HG03045 (cell line): ENCODE results near the gene EFHD2.
"Not testable (repeated sequence)": the region's sequence is repeated elsewhere in the genome, so short reads cannot be mapped to it uniquely, and the experiment has no call there.

Experiments
- ATAC-seq: cut with Tn5 transposase; IDR thresholded peaks from one replicate; pipeline ENCODE4 v1.9.1; 2021; ENCODE audit warnings: mild to moderate bottlenecking, moderate library complexity; ENCODE audit not compliant: unreplicated experiment

Gene EFHD2

GRCh38 chr1:15471067-15471466, 61.4 kb downstream of the EFHD2 start:
- ATAC-seq, result not testable (repeated sequence)

GRCh38 chr1:15471723-15472122, 62.0 kb downstream of the EFHD2 start:
- not testable (repeated sequence) for ATAC-seq

GRCh38 chr1:15472587-15472986, 62.9 kb downstream of the EFHD2 start:
- ATAC-seq, result no peak

- no peak for ATAC-seq
Observed at GRCh38 chr1:15475752-15476314, 66.1 kb downstream of the EFHD2 start, which contains the start of gene CELA2B. TSS of gene CELA2B (plus strand) at chr1:15476104. CDS start at chr1:15476126, 22 bp downstream.

GRCh38 chr1:15476927-15477326, 67.2 kb downstream of the EFHD2 start:
- ATAC-seq, result no peak

- ATAC-seq, result no peak
Observed at GRCh38 chr1:15477646-15478212, 68.0 kb downstream of the EFHD2 start.
